Upper lobe of left lung (tissue), 6 donors: ENCODE results near the gene FOXO4. TPM values are rescaled to one million over a fixed set of nuclear protein-coding genes. Genes with fewer than 3 reads are reported as not detected.

Experiments used
- ATAC-seq, 2 donors: fragments of 200-7000 bp; cut with Tn5 transposase; one replicate each; pipeline ENCODE4 v1.9.1; 2022; ENCODE audit warnings: mild to moderate bottlenecking in 2 of 2, moderate library complexity in 2 of 2; ENCODE audit not compliant: low FRiP score in 2 of 2
- DNase-seq, 2 donors: peaks; one replicate each; pipeline ENCODE4 v3.0.0-alpha.2; 2019 to 2020
- H3K27ac ChIP-seq, 4 donors: fragments of 200-600 bp; sonication (generic); one replicate each; pipeline ENCODE4 v1.5.1; 2016 to 2019
- H3K27me3 ChIP-seq, 4 donors: fragments of 200-600 bp; sonication (generic); one replicate each; pipeline ENCODE4 v1.5.1; 2017 to 2019
- H3K36me3 ChIP-seq, 4 donors: fragments of 200-600 bp; sonication (generic); one replicate each; pipeline ENCODE4 v1.5.1; 2016 to 2019
- H3K4me1 ChIP-seq, 4 donors: fragments of 200-600 bp; sonication (generic); one replicate each; pipeline ENCODE4 v1.5.1; 2018 to 2019
- H3K4me3 ChIP-seq, 4 donors: fragments of 200-600 bp; sonication (generic); one replicate each; pipeline ENCODE4 v1.5.1; 2017 to 2019; ENCODE audit warnings: mild to moderate bottlenecking in 2 of 4, moderate library complexity in 1 of 4
- H3K9me3 ChIP-seq, 4 donors: fragments of 200-600 bp; sonication (generic); one replicate each; pipeline ENCODE4 v1.5.1; 2018 to 2019
- CTCF ChIP-seq, 6 experiments: fragments of 450-650 bp in 4 of 6; fragments of 200-600 bp in 2 of 6; sonication (generic) in 2 of 6; IDR thresholded peaks; one replicate each; pipeline ENCODE4 v1.5.1; 2016 to 2019; ENCODE audit warnings: antibody characterized with exemption in 6 of 6
- EP300 ChIP-seq, 4 donors: sonication (generic); formaldehyde crosslinking; IDR thresholded peaks; one replicate each; pipeline ENCODE4 v1.5.1; 2017; ENCODE audit warnings: antibody characterized with exemption in 4 of 4, control low read depth in 2 of 4
- POLR2A ChIP-seq, 4 donors: fragments of 450-650 bp; IDR thresholded peaks; one replicate each; pipeline ENCODE4 v1.5.1; 2016 to 2017; ENCODE audit warnings: antibody characterized with exemption in 4 of 4, mild to moderate bottlenecking in 2 of 4
- POLR2AphosphoS5 ChIP-seq, 2 donors: sonication (generic); formaldehyde crosslinking; IDR thresholded peaks; one replicate each; pipeline ENCODE4 v1.5.1; 2017; ENCODE audit warnings: antibody characterized with exemption in 2 of 2
- WGBS, 2 donors: methylation state at CpG; one replicate each; pipeline ENCODE4 v1.1.5; 2017 to 2018; 5-methylcytosine and 5-hydroxymethylcytosine counted together
- total RNA-seq, 6 donors: library from RNA; depleted of rRNA in 4 of 6; stranded (reverse); fragments of >200 nt in 4 of 6; gene quantifications; one replicate each; pipeline versions ENCODE4 v1.1.0 to v1.2.1, GENCODE V29; 2016 to 2021
- donor health status: DM: no; HTN: no; CAD: no; lungs with moderate emphysema.
- donor health status: DM: no; HTN: yes; CAD: no; lungs with severe emphysema.

FOXO4 gene
- total RNA-seq, 6 donors from 2014 or later: 11.2 to 34.1 (median 24.0) TPM

GRCh38 chrX:71111921-71112431, 16.3 kb downstream of the FOXO4 start:
- peak overlapping the region; percentile 35 to 78 (median 61) for H3K27ac ChIP-seq
- peak overlapping the region in 1 of 4 donors; percentile 36 for H3K4me3 ChIP-seq

GRCh38 chrX:71117358-71117757, 21.7 kb downstream of the FOXO4 start:
- TF ChIP-seq POLR2AphosphoS5 (IDR thresholded peaks at IDR 0.05) (no peak), POLR2A (IDR thresholded peaks at IDR 0.05) (no peak), EP300 (IDR thresholded peaks at IDR 0.05) (no peak), CTCF (IDR thresholded peaks at IDR 0.05) (no peak)
- no peak overlapping the region for H3K27ac ChIP-seq
- H3K4me1 ChIP-seq: peaks cover 0 to 4% (median 0%) of the 10 kb centered on the region in 4 donors
- no peak for DNase-seq
- no peak for ATAC-seq
- WGBS, 2 donors: 77 to 89% methylated on average over 10 of the region's 10 CpGs
- H3K9me3 ChIP-seq: no peaks in the 10 kb centered on the region
- peaks cover 0 to 16% (median 6%) of the 10 kb centered on the region in 4 donors for H3K36me3 ChIP-seq
- H3K27me3 ChIP-seq: no peaks in the 10 kb centered on the region
- no peak overlapping the region for H3K4me3 ChIP-seq

More at GRCh38 chrX:71111921-71112431, 16.3 kb downstream of the FOXO4 start:
- Histone ChIP-seq H3K4me1 (peaks cover 0 to 4% (median 0%) of the 10 kb centered on the region in 4 donors), H3K36me3 (no peaks in the 10 kb centered on the region), H3K9me3 (no peaks in the 10 kb centered on the region), H3K27me3 (no peaks in the 10 kb centered on the region)
- ATAC-seq: no peak
- WGBS, 2 donors: 48 to 51% methylated on average over 5 of the region's 5 CpGs
- no peak for TF ChIP-seq POLR2AphosphoS5 (IDR thresholded peaks at IDR 0.05)
- no peak for TF ChIP-seq POLR2A (IDR thresholded peaks at IDR 0.05)
- TF ChIP-seq EP300 (IDR thresholded peaks at IDR 0.05): no peak
- TF ChIP-seq CTCF (IDR thresholded peaks at IDR 0.05): no peak
- no peak for DNase-seq

- TF ChIP-seq POLR2A (IDR thresholded peaks at IDR 0.05): peak in 2 of 4 donors; percentile 34 to 58
- TF ChIP-seq POLR2AphosphoS5 (IDR thresholded peaks at IDR 0.05): peak in 1 of 2 donors; percentile 61
- no peak for TF ChIP-seq EP300 (IDR thresholded peaks at IDR 0.05)
- no peak for TF ChIP-seq CTCF (IDR thresholded peaks at IDR 0.05)
- Histone ChIP-seq H3K4me3 (peak within 1 kb of the TSS; percentile 24 to 74 (median 62)), H3K27ac (peak within 1 kb of the TSS; percentile 80 to 93 (median 92)), H3K4me1 (peaks cover 0 to 4% (median 0%) of the 10 kb centered on the region in 4 donors), H3K9me3 (no peaks in the 10 kb centered on the region), H3K36me3 (peaks cover 0 to 26% (median 10%) of the 10 kb centered on the region in 4 donors), H3K27me3 (no peaks in the 10 kb centered on the region)
- WGBS, 2 donors: 6 to 37% methylated on average over 8 to 56 of the region's 56 CpGs
- peak; percentile 82 to 94 for DNase-seq
- peak; percentile 92 to 98 for ATAC-seq
These were observed 22.7 kb downstream of the FOXO4 start, which contains the start of gene MED12 for GRCh38 chrX:71118032-71118984. Gene MED12 (plus strand): TSS chrX:71118596. CDS start chrX:71118755, 159 bp downstream.

GRCh38 chrX:71118985-71119535, 23.4 kb downstream of the FOXO4 start:
- TF ChIP-seq EP300 (IDR thresholded peaks at IDR 0.05): no peak
- Histone ChIP-seq H3K4me3 (peak overlapping the region; percentile 24 to 74 (median 62)), H3K9me3 (no peaks in the 10 kb centered on the region), H3K27ac (peak overlapping the region; percentile 80 to 93 (median 92)), H3K36me3 (peaks cover 0 to 33% (median 14%) of the 10 kb centered on the region in 4 donors), H3K27me3 (no peaks in the 10 kb centered on the region), H3K4me1 (peaks cover 0 to 4% (median 0%) of the 10 kb centered on the region in 4 donors)
- DNase-seq (no peak), ATAC-seq (peak; percentile 65 to 68)
- 8 to 23% methylated on average over 11 to 12 of the region's 17 CpGs for whole genome bisulfite sequencing, 2 donors
